GM18870 (cell line): ENCODE data around the gene CARD10.

ENCODE experiments used
- ATAC-seq: cut with Tn5 transposase; IDR thresholded peaks from one replicate; pipeline ENCODE4 v1.9.1; 2021; ENCODE audit warnings: moderate library complexity; ENCODE audit not compliant: unreplicated experiment

CARD10 gene

GRCh38 chr22:37442537-37442936 is 76.7 kb downstream of the CARD10 start:
- no peak for ATAC-seq

DNA sequence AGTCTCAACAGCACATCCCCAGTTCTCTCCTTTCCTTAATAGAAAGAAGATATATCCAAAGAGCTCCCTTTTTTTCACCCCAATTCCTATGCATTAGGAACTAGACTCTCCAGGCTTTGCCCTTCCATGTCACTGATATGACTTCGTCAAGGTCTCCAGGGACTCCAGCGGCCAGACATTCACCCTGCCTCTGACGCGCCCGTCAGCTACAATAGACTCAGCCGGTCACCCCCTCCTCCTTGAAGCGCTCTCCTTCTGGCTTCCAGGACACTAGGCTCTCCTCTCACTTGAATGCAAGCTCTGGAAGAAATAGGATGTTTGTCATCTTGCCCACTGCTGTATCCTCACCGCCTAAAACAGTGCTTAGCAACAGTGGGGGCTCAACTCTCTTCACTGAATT is 77.1 kb downstream of the CARD10 start:
- no peak for ATAC-seq

DNA sequence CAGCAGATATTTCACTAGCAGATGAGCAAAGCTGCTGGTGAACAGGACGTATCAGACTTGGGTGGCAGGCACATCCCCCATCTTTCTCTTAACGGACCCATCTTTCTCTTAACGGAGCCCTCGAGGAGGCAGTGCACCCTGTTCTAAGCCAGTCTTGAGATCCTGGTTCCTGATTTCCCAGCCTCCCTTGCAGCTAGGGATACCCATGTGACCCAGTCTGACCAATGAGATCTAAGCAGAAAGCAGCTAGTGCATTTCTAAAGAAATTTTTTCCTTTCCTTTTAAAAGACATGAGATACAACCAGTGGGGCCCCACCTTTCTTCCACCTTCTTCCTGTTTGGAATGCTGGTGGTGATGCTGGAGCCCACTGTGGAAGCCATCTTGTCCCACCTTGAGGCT is 78.3 kb downstream of the CARD10 start:
- no peak for ATAC-seq
